ENCODE data around the gene C2CD2. TPM values are rescaled to one million over a fixed set of nuclear protein-coding genes. Genes with fewer than 3 reads are reported as not detected.

The C2CD2 gene
- total RNA-seq, 1 experiment from 2014 or later = 12.6 TPM

- no peaks in the 10 kb centered on the region for H3K27me3 Mint-ChIP-seq (ENCODE audit: insufficient read depth, unreplicated experiment)
- Histone ChIP-seq H3K9me3 (no peaks in the 10 kb centered on the region), H3K36me3 (ENCODE audit: control insufficient read depth, insufficient read depth, low read length) (no peaks in the 10 kb centered on the region), H3K4me3 (ENCODE audit: low read depth, low read length) (no peak overlapping the region), H3K4me1 (peaks cover 52% of the 10 kb centered on the region), H3K27me3 (replicated peaks; ENCODE audit: control insufficient read depth, insufficient read depth, low read length) (no peaks in the 10 kb centered on the region)
- no peak for DNase-seq
- H3K4me3 Mint-ChIP-seq (ENCODE audit: unreplicated experiment) = peak overlapping the region; percentile 71
- no TSS peak for BruUV-seq (replicated peaks)
- no peak for TF ChIP-seq CTCF (IDR thresholded peaks at IDR 0.05; ENCODE audit: insufficient read depth in 1 of 2, low read depth in 1 of 2, low read length in 1 of 2, severe bottlenecking in 1 of 2, unreplicated experiment in 1 of 2)
- peak overlapping the region; percentile 78 for H3K27ac Mint-ChIP-seq (ENCODE audit: unreplicated experiment)
- intact Hi-C loops (cut with micrococcal nuclease; ENCODE audit: unreplicated experiment) = loop anchor here (2.0 kb wide), 1 partner anchor 48 kb away; the partner anchor contains the start of gene PRDM15
- H3K36me3 Mint-ChIP-seq (ENCODE audit: insufficient read depth, unreplicated experiment) = peaks cover 9% of the 10 kb centered on the region
- no peaks in the 10 kb centered on the region for H3K9me3 Mint-ChIP-seq (ENCODE audit: unreplicated experiment)
- ChIA-PET CTCF (interaction anchor here (0.5 kb wide), 1 partner anchor 336 kb away, joined by 3 read pairs; no protein-coding TSS in a partner anchor), POLR2A (no interaction called here)
- H3K4me1 Mint-ChIP-seq (ENCODE audit: low read depth, unreplicated experiment) = peaks cover 33% of the 10 kb centered on the region
Measured at GRCh38 chr21:41926807-41927171, 27.0 kb downstream of the C2CD2 start.

DNA sequence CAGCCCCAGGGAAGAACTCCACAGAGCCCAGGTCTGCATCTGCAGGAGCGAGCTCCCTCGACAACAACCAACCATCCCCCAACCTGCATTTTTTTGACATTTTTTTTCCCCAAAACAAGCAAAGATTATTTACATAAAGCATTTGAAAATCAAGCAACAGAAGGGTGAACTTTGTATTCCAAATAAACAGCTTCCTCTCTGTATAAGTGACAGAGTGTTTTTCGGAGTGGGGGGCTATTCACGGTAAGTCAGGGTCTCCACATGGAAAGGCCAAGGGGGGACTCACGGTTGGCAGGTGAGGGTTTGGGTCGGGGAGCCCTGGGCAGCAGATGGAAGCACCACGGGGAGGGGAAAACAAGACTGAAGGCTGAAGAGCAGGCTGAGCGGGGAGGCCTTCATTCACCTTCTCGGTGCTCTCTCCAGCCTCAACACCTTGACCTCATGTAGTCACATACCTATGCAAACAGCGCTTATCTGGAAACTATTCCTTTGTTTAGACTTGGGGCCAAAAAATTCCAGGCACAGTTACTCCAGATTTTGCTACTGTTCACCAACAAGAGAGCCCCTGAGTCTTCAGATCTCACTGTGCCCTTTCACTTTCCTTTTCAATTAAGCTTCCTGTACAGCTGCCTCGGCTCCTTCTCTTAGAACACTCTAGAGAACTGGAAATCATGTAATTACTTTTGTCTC is 27.6 kb downstream of the C2CD2 start:
- Mint-ChIP-seq H3K36me3 (ENCODE audit: insufficient read depth, unreplicated experiment) (peaks cover 9% of the 10 kb centered on the region), H3K27me3 (ENCODE audit: insufficient read depth, unreplicated experiment) (no peaks in the 10 kb centered on the region), H3K27ac (ENCODE audit: unreplicated experiment) (peak overlapping the region; percentile 78), H3K4me1 (ENCODE audit: low read depth, unreplicated experiment) (peaks cover 32% of the 10 kb centered on the region), H3K4me3 (ENCODE audit: unreplicated experiment) (peak overlapping the region; percentile 71), H3K9me3 (ENCODE audit: unreplicated experiment) (no peaks in the 10 kb centered on the region)
- peaks cover 49% of the 10 kb centered on the region for H3K4me1 ChIP-seq
- no peaks in the 10 kb centered on the region for H3K36me3 ChIP-seq (ENCODE audit: control insufficient read depth, insufficient read depth, low read length)
- H3K27me3 ChIP-seq (replicated peaks; ENCODE audit: control insufficient read depth, insufficient read depth, low read length) = no peaks in the 10 kb centered on the region
- CTCF ChIA-PET = interaction anchor here (0.5 to 1.3 kb wide), 5 partner anchors 9 to 337 kb away, joined by 3 read pairs; no protein-coding TSS in a partner anchor
- POLR2A ChIA-PET = no interaction called here
- no TSS peak for BruUV-seq (replicated peaks)
- peak overlapping the region; percentile 18; the same call in 1 of the 2 replicates for H3K4me3 ChIP-seq (ENCODE audit: low read depth, low read length)
- TF ChIP-seq CTCF (IDR thresholded peaks at IDR 0.05; ENCODE audit: insufficient read depth in 1 of 2, low read depth in 1 of 2, low read length in 1 of 2, severe bottlenecking in 1 of 2, unreplicated experiment in 1 of 2) = no peak
- intact Hi-C loops (cut with micrococcal nuclease; ENCODE audit: unreplicated experiment) = loop anchor here (2.0 kb wide), 1 partner anchor 47 kb away; the partner anchor contains the start of gene PRDM15
- peak; percentile 67 to 75 for DNase-seq
- H3K9me3 ChIP-seq = no peaks in the 10 kb centered on the region

- no peaks in the 10 kb centered on the region for H3K27me3 ChIP-seq (replicated peaks; ENCODE audit: control insufficient read depth, insufficient read depth, low read length)
- CTCF ChIA-PET = interaction anchor here (0.6 to 1.3 kb wide), 4 partner anchors 8 to 200 kb away, joined by 3 read pairs; no protein-coding TSS in a partner anchor
- peaks cover 44% of the 10 kb centered on the region for H3K4me1 ChIP-seq
- peak overlapping the region; percentile 71 for H3K4me3 Mint-ChIP-seq (ENCODE audit: unreplicated experiment)
- peak overlapping the region; percentile 78 for H3K27ac Mint-ChIP-seq (ENCODE audit: unreplicated experiment)
- POLR2A ChIA-PET = no interaction called here
- BruUV-seq (replicated peaks) = no TSS peak
- TF ChIP-seq CTCF (IDR thresholded peaks at IDR 0.05; ENCODE audit: insufficient read depth in 1 of 2, low read depth in 1 of 2, low read length in 1 of 2, severe bottlenecking in 1 of 2, unreplicated experiment in 1 of 2) = no peak
- no peaks in the 10 kb centered on the region for H3K9me3 Mint-ChIP-seq (ENCODE audit: unreplicated experiment)
- peaks cover 9% of the 10 kb centered on the region for H3K36me3 Mint-ChIP-seq (ENCODE audit: insufficient read depth, unreplicated experiment)
- no peak for DNase-seq
- intact Hi-C loops (cut with micrococcal nuclease; ENCODE audit: unreplicated experiment) = loop anchor here (2.0 kb wide), 1 partner anchor 47 kb away; the partner anchor contains the start of gene PRDM15
- no peak overlapping the region for H3K4me3 ChIP-seq (ENCODE audit: low read depth, low read length)
- no peaks in the 10 kb centered on the region for H3K36me3 ChIP-seq (ENCODE audit: control insufficient read depth, insufficient read depth, low read length)
- H3K27me3 Mint-ChIP-seq (ENCODE audit: insufficient read depth, unreplicated experiment) = no peaks in the 10 kb centered on the region
- H3K4me1 Mint-ChIP-seq (ENCODE audit: low read depth, unreplicated experiment) = peaks cover 27% of the 10 kb centered on the region
- no peaks in the 10 kb centered on the region for H3K9me3 ChIP-seq
Measured at GRCh38 chr21:41925767-41926116, 28.1 kb downstream of the C2CD2 start.

Data from Caco-2 (cell line).